ENCODE measurements around the gene PPP1R9B.

- TF ChIP-seq, protein P1, sequence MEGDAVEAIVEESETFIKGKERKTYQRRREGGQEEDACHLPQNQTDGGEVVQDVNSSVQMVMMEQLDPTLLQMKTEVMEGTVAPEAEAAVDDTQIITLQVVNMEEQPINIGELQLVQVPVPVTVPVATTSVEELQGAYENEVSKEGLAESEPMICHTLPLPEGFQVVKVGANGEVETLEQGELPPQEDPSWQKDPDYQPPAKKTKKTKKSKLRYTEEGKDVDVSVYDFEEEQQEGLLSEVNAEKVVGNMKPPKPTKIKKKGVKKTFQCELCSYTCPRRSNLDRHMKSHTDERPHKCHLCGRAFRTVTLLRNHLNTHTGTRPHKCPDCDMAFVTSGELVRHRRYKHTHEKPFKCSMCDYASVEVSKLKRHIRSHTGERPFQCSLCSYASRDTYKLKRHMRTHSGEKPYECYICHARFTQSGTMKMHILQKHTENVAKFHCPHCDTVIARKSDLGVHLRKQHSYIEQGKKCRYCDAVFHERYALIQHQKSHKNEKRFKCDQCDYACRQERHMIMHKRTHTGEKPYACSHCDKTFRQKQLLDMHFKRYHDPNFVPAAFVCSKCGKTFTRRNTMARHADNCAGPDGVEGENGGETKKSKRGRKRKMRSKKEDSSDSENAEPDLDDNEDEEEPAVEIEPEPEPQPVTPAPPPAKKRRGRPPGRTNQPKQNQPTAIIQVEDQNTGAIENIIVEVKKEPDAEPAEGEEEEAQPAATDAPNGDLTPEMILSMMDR (IDR thresholded peaks at IDR 0.05) = peak in 1 of 5 experiments; percentile 3
- TF ChIP-seq POLR2A (IDR thresholded peaks at IDR 0.05) (peak in 1 of 2 donors; percentile 28), EP300 (IDR thresholded peaks at IDR 0.05) (peak; percentile 17 to 74)
These were observed 38.5 kb downstream of the PPP1R9B start for GRCh38 chr17:50111673-50112655.

Data from tibial nerve (tissue), 4 donors.